ENCODE measurements around the gene C9orf78.

DNA sequence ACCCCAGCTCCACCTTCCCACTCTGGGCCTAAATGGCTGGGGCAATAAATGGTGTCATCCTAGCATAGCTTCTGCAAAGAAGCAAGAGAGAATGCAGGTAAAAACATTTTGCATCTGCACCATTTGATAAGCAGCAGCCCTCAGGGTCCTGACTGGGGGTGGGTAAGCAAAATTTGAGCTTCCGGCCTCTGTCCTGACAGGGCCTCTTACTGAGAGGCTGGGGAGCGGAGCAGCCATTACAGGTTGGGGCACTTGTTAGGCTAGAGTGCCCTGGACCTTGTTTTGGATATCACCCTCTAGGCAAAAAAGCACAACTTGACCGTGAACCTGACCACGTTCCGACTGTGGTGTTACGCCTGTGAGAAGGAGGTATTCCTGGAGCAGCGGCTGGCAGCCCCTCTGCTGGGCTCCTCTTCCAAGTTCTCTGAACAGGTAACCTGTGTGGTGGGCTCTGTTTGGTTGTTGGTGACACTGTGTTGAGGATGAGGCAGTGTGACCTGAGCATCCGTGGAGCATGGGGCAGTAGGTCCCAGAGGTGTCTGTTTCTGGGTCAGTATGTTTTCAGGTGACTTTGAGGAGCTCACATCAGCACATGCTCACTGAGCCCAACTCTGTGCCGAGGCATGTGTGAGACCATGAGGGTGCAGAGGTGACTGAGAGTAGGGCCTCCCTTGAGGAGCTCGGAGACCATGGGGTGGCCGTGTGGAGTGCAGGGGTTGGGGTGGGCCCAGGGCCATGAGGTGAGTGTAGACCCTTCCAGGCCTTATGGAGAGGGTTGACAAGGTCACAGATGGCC lies 23.3 kb upstream of the C9orf78 start:
- TF ChIP-seq, protein P1, sequence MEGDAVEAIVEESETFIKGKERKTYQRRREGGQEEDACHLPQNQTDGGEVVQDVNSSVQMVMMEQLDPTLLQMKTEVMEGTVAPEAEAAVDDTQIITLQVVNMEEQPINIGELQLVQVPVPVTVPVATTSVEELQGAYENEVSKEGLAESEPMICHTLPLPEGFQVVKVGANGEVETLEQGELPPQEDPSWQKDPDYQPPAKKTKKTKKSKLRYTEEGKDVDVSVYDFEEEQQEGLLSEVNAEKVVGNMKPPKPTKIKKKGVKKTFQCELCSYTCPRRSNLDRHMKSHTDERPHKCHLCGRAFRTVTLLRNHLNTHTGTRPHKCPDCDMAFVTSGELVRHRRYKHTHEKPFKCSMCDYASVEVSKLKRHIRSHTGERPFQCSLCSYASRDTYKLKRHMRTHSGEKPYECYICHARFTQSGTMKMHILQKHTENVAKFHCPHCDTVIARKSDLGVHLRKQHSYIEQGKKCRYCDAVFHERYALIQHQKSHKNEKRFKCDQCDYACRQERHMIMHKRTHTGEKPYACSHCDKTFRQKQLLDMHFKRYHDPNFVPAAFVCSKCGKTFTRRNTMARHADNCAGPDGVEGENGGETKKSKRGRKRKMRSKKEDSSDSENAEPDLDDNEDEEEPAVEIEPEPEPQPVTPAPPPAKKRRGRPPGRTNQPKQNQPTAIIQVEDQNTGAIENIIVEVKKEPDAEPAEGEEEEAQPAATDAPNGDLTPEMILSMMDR (IDR thresholded peaks at IDR 0.05): no peak
- TF ChIP-seq POLR2A (IDR thresholded peaks at IDR 0.05): no peak
